Tibial nerve (tissue), 3 donors: ENCODE measurements around the gene NXNL2.

Experiments
- CTCF ChIP-seq, 5 experiments: fragments of 200-600 bp in 3 of 5; fragments of 450-650 bp in 2 of 5; sonication (generic) in 3 of 5; IDR thresholded peaks; one replicate each; pipeline ENCODE4 v1.5.1; 2016 to 2019; ENCODE audit warnings: antibody characterized with exemption in 5 of 5, mild to moderate bottlenecking in 3 of 5, moderate library complexity in 2 of 5
- POLR2A ChIP-seq, 2 donors: fragments of 450-650 bp; IDR thresholded peaks; one replicate each; pipeline ENCODE4 v1.6.1; 2017; ENCODE audit warnings: antibody characterized with exemption in 2 of 2, mild to moderate bottlenecking in 2 of 2, moderate library complexity in 2 of 2

- TF ChIP-seq CTCF (IDR thresholded peaks at IDR 0.05) (no peak), POLR2A (IDR thresholded peaks at IDR 0.05) (no peak)
These were observed 975 bp upstream of the NXNL2 start for GRCh38 chr9:88533951-88534455.
